Sigmoid colon (tissue), 4 donors: ENCODE data around the gene DAB2IP.

Experiments used
- POLR2A ChIP-seq, 2 donors: fragments of 450-650 bp; IDR thresholded peaks; one replicate each; pipeline ENCODE4 v1.6.1; 2016; ENCODE audit warnings: antibody characterized with exemption in 2 of 2, mild to moderate bottlenecking in 2 of 2, moderate library complexity in 2 of 2
- POLR2AphosphoS5 ChIP-seq, 4 donors: sonication (generic); formaldehyde crosslinking; IDR thresholded peaks; one replicate each; pipeline ENCODE4 v1.6.1; 2017; ENCODE audit warnings: antibody characterized with exemption in 4 of 4

DNA sequence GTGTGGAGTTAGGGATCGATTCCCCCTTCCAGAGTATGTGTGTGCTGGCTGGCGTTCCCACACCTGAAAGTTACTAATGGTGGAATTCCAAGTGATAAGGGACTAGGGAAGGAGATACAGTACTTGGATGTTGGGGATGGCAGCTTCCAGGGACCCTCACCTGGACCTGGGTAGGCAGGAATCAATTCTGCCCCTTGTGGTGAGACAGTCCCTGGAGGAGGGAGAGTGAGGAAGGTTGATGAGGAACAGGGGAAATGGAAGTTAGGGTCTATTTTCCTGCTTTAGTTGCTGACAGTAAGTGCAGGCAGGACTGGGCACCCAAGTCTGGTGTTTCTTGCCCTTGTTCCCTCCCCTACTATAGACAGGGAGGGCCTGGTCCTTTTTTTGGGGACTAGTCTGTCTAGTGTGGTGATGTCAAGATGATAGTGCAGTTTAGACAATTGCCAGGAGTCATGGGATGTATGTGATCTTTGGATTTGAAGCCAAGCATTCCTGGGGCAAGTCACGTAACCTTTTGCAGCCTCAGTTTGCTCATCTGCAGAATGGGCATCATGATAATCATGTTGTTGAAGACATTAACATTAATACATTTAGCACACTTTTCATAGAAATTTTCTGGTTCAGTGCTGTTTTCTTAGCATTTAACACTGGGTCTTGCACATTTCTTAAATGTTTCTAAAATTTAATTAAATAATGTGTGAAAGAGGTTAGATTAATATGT lies 51.7 kb downstream of the DAB2IP start:
- TF ChIP-seq POLR2A (IDR thresholded peaks at IDR 0.05) (no peak), POLR2AphosphoS5 (IDR thresholded peaks at IDR 0.05) (no peak)
